Parathyroid adenoma (tissue), 2 donors: ENCODE results near the gene RBM44.

Source experiments
- H2AFZ ChIP-seq: fragments of 300-600 bp; sonication (generic); one replicate; pipeline ENCODE4 v1.7.0; 2017; ENCODE audit warnings: antibody characterized with exemption, mild to moderate bottlenecking
- H3K27ac ChIP-seq: fragments of 300-600 bp; sonication (generic); one replicate; pipeline ENCODE4 v1.7.0; 2017
- H3K27me3 ChIP-seq: fragments of 300-600 bp; sonication (generic); one replicate; pipeline ENCODE4 v1.7.0; 2017; ENCODE audit warnings: low read length; ENCODE audit not compliant: control insufficient read depth, insufficient read depth
- H3K36me3 ChIP-seq: fragments of 300-600 bp; sonication (generic); one replicate; pipeline ENCODE4 v1.7.0; 2017; ENCODE audit warnings: low read length; ENCODE audit not compliant: control insufficient read depth, insufficient read depth
- H3K4me1 ChIP-seq: fragments of 300-600 bp; sonication (generic); one replicate; pipeline ENCODE4 v1.7.0; 2017; ENCODE audit warnings: control low read depth
- H3K4me2 ChIP-seq: fragments of 300-600 bp; sonication (generic); one replicate; pipeline ENCODE4 v1.7.0; 2017; ENCODE audit warnings: low read length
- H3K4me3 ChIP-seq: fragments of 300-600 bp; sonication (generic); one replicate; pipeline ENCODE4 v1.7.0; 2017; ENCODE audit warnings: low read depth, low read length
- H3K79me2 ChIP-seq: fragments of 300-600 bp; sonication (generic); one replicate; pipeline ENCODE4 v1.7.0; 2017; ENCODE audit warnings: control low read depth
- H3K9ac ChIP-seq: fragments of 300-600 bp; sonication (generic); one replicate; pipeline ENCODE4 v1.7.0; 2017; ENCODE audit warnings: mild to moderate bottlenecking
- H3K9me3 ChIP-seq: fragments of 300-600 bp; sonication (generic); one replicate; pipeline ENCODE4 v1.7.0; 2017; ENCODE audit warnings: low read length; ENCODE audit not compliant: control insufficient read depth
- TF ChIP-seq, protein P1 (sequence below): fragments of 300-600 bp; sonication (generic); IDR thresholded peaks from one replicate; pipeline ENCODE4 v1.7.0; 2017; ENCODE audit warnings: antibody characterized with exemption, mild to moderate bottlenecking
- donor health status: primary hyperparathyroidism.

The RBM44 gene

DNA sequence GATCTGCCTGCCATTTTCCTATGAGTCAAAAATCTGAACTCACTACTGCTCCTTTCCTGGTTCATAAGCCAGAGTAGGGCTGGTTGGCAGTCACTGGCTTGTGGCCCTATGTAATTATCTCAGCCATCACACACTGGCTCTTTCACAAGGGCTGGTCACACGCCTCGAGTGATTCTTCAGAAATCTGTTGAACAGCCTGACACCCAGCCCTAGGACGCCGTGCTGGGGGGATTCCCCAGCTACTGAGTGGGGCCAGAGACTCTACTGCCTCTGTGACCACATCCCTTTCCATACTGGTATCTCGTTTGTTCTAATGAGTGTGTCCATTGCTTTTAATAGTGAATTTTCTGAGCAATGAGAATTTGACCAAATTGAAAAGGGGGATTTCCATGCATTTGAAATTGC, 45.8 kb upstream of the RBM44 start:
- Histone ChIP-seq H3K79me2 (peaks cover 3% of the 10 kb centered on the region), H3K36me3 (no peaks in the 10 kb centered on the region), H3K27ac (no peak overlapping the region), H2AFZ (no peak overlapping the region), H3K27me3 (no peaks in the 10 kb centered on the region), H3K9me3 (no peaks in the 10 kb centered on the region), H3K4me1 (no peaks in the 10 kb centered on the region), H3K4me3 (no peak overlapping the region), H3K4me2 (no peak overlapping the region), H3K9ac (no peak overlapping the region)
- TF ChIP-seq, protein P1, sequence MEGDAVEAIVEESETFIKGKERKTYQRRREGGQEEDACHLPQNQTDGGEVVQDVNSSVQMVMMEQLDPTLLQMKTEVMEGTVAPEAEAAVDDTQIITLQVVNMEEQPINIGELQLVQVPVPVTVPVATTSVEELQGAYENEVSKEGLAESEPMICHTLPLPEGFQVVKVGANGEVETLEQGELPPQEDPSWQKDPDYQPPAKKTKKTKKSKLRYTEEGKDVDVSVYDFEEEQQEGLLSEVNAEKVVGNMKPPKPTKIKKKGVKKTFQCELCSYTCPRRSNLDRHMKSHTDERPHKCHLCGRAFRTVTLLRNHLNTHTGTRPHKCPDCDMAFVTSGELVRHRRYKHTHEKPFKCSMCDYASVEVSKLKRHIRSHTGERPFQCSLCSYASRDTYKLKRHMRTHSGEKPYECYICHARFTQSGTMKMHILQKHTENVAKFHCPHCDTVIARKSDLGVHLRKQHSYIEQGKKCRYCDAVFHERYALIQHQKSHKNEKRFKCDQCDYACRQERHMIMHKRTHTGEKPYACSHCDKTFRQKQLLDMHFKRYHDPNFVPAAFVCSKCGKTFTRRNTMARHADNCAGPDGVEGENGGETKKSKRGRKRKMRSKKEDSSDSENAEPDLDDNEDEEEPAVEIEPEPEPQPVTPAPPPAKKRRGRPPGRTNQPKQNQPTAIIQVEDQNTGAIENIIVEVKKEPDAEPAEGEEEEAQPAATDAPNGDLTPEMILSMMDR: no peak

DNA sequence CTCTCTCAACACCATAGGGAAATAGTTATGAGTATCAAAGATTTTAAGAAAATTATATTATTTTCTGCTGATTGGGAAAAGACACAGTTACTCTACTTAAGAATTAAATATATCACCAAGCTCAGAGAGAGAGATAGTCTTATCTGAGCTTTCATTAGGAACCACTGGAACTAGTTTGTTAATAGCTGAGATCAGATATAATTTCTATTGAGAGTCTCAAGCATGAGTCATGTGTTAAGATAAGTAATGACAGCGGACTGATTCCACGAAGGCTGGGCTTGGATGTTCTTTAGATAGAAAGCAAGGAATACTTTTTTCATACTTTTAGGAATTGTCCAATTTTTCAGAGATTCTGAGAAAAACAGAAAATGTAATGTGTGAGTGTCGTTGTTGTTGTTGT, 44.4 kb upstream of the RBM44 start:
- TF ChIP-seq, protein P1: no peak
- Histone ChIP-seq H3K36me3 (no peaks in the 10 kb centered on the region), H3K79me2 (peaks cover 3% of the 10 kb centered on the region), H3K9me3 (no peaks in the 10 kb centered on the region), H3K4me1 (no peaks in the 10 kb centered on the region), H3K27me3 (no peaks in the 10 kb centered on the region), H2AFZ (no peak overlapping the region), H3K27ac (no peak overlapping the region), H3K4me3 (no peak overlapping the region), H3K4me2 (no peak overlapping the region), H3K9ac (no peak overlapping the region)

DNA sequence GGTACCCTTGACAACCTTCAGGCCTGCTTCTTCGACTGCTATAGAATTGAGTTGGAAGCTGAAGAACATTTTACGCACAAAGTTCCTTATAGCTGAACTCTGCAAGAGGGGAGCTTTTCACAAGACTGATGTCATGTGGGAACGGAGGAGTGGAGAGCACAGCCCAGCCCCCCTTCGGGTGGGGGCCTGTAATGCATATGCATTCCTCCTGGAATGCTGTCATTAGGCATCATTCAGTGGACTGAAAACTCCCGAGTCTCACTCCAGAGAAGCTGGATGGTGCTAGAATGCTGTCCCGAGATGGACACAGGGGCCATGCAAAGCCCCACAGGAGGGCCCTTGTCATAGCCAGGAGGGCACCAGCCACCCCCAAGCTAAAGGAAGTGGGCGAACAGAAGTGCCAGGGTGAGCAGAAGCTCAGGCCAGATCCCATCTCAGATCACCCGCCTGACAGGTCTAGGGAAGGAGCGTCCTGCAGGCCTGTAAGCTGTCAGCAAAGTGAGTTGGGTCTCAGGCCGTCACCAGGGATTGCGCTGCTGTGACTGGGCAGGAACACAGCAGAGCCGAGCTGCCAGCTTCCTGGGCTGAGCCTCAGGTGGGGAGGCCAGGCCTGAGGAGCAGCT, 43.8 kb upstream of the RBM44 start:
- Histone ChIP-seq H3K9me3 (no peaks in the 10 kb centered on the region), H3K27ac (no peak overlapping the region)

DNA sequence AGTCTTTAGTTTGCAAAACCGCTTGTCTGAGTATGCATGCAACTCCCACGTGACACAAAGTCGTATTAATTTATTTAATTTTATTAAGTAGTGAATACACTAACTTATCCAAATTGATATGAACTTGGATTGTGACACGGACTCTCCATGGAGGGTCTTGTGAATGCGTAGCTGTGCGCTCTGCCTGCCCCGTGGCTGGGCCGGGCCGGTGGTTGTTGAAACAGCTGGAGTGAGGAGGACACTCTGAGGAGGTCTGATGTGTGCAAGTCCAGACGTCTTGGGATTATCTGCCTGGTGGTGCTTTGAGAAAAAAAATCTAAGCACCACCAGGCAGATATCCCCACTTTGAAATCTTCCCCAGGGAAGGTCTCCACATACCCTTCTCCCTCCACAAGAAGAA, 41.0 kb upstream of the RBM44 start:
- Histone ChIP-seq H3K27me3 (no peaks in the 10 kb centered on the region), H3K27ac (no peak overlapping the region), H3K9me3 (no peaks in the 10 kb centered on the region), H3K79me2 (no peaks in the 10 kb centered on the region), H3K36me3 (no peaks in the 10 kb centered on the region), H3K4me3 (no peak overlapping the region), H3K4me1 (no peaks in the 10 kb centered on the region), H2AFZ (no peak overlapping the region), H3K9ac (no peak overlapping the region), H3K4me2 (no peak overlapping the region)
- TF ChIP-seq, protein P1: no peak

More for the DNA sequence above, 43.8 kb upstream of the RBM44 start:
- H3K9ac ChIP-seq: no peak overlapping the region
- H3K4me1 ChIP-seq: no peaks in the 10 kb centered on the region
- H3K79me2 ChIP-seq: peaks cover 3% of the 10 kb centered on the region
- TF ChIP-seq, protein P1: no peak
- no peak overlapping the region for H3K4me3 ChIP-seq
- H2AFZ ChIP-seq: no peak overlapping the region
- no peaks in the 10 kb centered on the region for H3K27me3 ChIP-seq
- H3K4me2 ChIP-seq: no peak overlapping the region
- no peaks in the 10 kb centered on the region for H3K36me3 ChIP-seq

DNA sequence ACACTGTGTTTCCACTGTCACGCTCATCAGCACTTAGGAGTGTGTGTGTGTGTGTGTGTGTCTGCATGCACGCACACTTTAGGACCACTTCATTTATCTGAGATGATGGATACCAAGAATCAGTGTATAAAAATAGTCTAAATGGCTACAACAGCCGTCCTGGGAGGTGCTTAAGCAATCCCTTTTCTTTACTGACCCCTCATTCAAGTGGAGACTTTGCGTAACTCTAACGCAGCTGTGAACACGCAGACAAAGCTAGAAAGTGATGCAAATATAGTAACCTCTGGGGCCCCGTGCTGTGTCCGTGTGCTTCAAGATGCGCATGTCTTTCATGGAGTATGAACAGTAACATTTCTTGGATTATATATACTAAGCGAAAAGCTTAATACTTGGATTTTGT, 40.4 kb upstream of the RBM44 start:
- Histone ChIP-seq H3K79me2 (no peaks in the 10 kb centered on the region), H3K27me3 (no peaks in the 10 kb centered on the region), H2AFZ (no peak overlapping the region), H3K27ac (no peak overlapping the region), H3K4me1 (no peaks in the 10 kb centered on the region), H3K9me3 (no peaks in the 10 kb centered on the region), H3K4me2 (no peak overlapping the region), H3K9ac (no peak overlapping the region), H3K36me3 (no peaks in the 10 kb centered on the region), H3K4me3 (no peak overlapping the region)
- TF ChIP-seq, protein P1: no peak
